Stimulated activated effector memory CD8-positive, alpha-beta T cell treated with anti-CD3 and anti-CD28 coated beads, Interleukin-12 subunit alpha, Interleukin-12 subunit beta, amount 100 ng/mL, for 72 hours (primary cell): ENCODE results near the gene ABLIM2.

ENCODE experiments used
- ATAC-seq: fragments of 150-1000 bp; cut with Tn5 transposase; 2 replicates; pipeline ENCODE4 v1.10.0; 2021
- DNase-seq, 2 donors: peaks; one replicate each; pipeline ENCODE4 v3.0.0; 2021 to 2022; ENCODE audit warnings: low spot score in 2 of 2
- H3K27ac Mint-ChIP-seq: one replicate; pipeline ENCODE4 v1.8.0; 2022; ENCODE audit warnings: mild to moderate bottlenecking, mixed read lengths
- H3K36me3 Mint-ChIP-seq: one replicate; pipeline ENCODE4 v1.8.0; 2022; ENCODE audit warnings: mild to moderate bottlenecking, mixed read lengths
- H3K4me1 Mint-ChIP-seq: one replicate; pipeline ENCODE4 v1.8.0; 2022; ENCODE audit warnings: mixed read lengths
- H3K4me3 Mint-ChIP-seq: one replicate; pipeline ENCODE4 v1.8.0; 2022; ENCODE audit warnings: mild to moderate bottlenecking, mixed read lengths
- H3K9me3 Mint-ChIP-seq: one replicate; pipeline ENCODE4 v1.8.0; 2022; ENCODE audit warnings: mixed read lengths

The ABLIM2 gene

GRCh38 chr4:8002525-8003309 lies 155.9 kb downstream of the ABLIM2 start:
- ATAC-seq: no peak
- no peak for DNase-seq
- H3K4me1 Mint-ChIP-seq: no peaks in the 10 kb centered on the region
- H3K9me3 Mint-ChIP-seq: no peaks in the 10 kb centered on the region
- H3K4me3 Mint-ChIP-seq: no peak overlapping the region
- H3K27ac Mint-ChIP-seq: no peak overlapping the region
- no peaks in the 10 kb centered on the region for H3K36me3 Mint-ChIP-seq

DNA sequence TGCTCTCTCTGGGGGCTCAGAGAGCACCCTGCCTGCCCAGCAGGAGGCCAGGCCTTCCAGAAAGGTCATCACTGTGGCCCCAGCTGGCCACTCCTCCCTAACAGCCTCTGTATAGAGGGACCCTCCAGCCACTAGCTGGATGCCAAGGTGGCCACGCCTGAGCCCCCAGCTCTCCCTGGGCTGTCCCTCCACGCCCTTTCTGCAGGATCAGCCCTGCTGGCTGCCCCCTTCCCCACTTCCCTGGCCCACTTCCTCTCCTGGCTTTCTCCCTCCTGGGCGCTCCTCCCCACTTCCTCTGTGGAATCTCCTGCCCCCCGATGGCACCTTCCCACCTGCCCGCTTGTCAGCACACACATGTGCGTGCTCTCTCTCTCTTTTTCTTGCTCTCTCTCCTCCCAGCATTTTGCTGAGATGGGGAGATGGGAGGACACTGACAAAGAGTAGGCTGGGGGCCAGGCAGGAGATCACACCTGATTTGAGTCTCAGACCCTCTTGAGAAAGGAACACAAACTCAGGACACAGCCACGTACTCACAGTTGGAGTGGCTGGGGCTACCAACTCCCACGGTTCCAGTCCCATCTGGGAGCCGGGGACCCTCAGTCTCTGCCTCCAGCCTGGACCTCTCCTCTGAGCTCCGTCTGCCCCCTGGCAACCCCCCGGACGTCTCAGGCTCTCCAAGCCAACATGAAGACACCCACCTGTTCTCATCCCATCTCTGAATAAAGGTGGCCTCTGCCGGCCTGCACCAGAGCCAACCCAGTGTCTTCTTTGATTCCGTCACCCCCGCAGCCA lies 156.9 kb downstream of the ABLIM2 start:
- Mint-ChIP-seq H3K9me3 (no peaks in the 10 kb centered on the region), H3K27ac (peak overlapping the region; percentile 7), H3K4me1 (no peaks in the 10 kb centered on the region), H3K36me3 (no peaks in the 10 kb centered on the region), H3K4me3 (no peak overlapping the region)
- DNase-seq (no peak), ATAC-seq (no peak)

DNA sequence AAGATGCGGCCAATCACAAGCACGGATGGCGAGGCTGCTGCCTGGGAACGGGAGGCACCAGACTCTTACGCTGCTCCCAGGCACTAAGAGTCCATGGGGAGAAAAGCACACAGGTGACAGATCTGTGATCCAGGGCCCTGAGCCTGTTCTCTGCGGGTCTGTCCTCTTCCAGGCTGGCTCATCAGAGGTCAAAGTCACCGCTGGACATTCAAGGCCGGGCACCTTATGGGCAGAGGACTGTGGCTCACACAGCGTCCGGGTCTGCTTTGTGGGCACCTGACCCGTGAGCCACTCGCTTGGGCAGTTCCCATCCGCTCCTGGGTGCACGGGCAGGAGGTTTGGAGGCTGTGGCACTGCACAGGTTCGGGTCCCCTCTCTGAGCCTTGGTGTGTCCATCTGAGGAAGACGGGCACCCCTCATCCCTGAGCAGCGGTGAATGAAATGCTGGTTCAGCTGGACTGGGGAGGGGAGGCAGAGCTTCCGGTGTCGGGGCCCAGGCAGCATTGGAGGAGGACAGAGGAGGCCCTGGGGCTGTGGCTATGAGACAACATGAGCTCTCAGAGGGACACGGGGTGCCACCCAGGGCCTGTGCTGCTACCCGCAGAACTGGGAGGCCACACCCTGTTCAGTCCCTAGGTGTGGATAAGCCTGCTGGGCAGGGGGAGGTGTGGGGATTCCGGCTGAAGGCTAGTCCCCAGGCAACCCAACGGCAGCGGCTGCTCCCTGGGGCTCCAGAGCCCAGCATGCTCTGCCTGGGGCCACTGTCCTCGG lies 157.7 kb downstream of the ABLIM2 start:
- Mint-ChIP-seq H3K9me3 (no peaks in the 10 kb centered on the region), H3K4me3 (no peak overlapping the region)

DNA sequence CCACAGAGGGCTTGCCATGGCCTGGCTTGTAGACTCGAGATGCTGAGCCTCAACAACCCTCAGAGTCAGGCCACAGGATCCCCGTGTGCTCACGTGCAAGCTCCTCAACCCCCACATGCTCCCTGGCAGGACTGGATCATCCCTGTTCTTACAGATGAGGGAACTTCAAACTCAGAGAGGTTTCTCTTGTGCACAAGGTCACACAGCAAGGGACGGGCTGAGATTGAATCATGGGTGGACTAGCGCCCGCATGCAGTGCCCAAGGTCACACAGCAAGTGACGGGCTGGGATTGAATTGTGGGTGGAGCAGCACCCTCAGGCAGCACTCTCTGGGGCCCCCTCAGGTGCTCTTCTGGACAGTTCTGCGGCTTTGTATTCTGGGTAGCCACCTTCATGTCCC lies 158.4 kb downstream of the ABLIM2 start:
- ATAC-seq (no peak), DNase-seq (no peak)
- Mint-ChIP-seq H3K36me3 (no peaks in the 10 kb centered on the region), H3K9me3 (no peaks in the 10 kb centered on the region), H3K27ac (no peak overlapping the region), H3K4me1 (no peaks in the 10 kb centered on the region), H3K4me3 (no peak overlapping the region)

More for the DNA sequence above, 157.7 kb downstream of the ABLIM2 start:
- Mint-ChIP-seq H3K4me1 (no peaks in the 10 kb centered on the region), H3K36me3 (no peaks in the 10 kb centered on the region), H3K27ac (no peak overlapping the region)
- no peak for DNase-seq
- no peak for ATAC-seq

DNA sequence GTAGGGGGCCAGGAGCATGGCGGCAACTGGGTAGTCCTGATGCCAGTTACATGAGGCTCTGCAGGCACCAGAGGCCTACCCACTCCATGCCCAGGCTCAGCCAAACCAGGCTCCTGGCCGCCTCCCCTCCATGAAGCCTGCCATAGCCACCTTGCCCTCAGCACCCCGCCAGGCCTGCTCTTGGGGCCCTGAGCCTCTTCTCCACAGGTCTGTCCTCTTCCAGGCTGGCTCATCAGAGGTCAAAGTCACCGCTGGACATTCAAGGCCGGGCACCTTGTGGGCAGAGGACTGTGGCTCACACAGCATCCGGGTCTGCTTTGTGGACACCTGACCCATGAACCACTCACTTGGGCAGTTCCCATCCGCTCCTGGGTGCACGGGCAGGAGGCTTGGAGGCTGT lies 158.9 kb downstream of the ABLIM2 start:
- no peaks in the 10 kb centered on the region for H3K36me3 Mint-ChIP-seq
- H3K27ac Mint-ChIP-seq: no peak overlapping the region
- no peaks in the 10 kb centered on the region for H3K9me3 Mint-ChIP-seq
- no peak for DNase-seq
- no peak for ATAC-seq
- no peaks in the 10 kb centered on the region for H3K4me1 Mint-ChIP-seq
- H3K4me3 Mint-ChIP-seq: no peak overlapping the region

GRCh38 chr4:7999279-7999678 lies 159.3 kb downstream of the ABLIM2 start:
- H3K36me3 Mint-ChIP-seq: no peaks in the 10 kb centered on the region
- no peaks in the 10 kb centered on the region for H3K4me1 Mint-ChIP-seq
- no peak overlapping the region for H3K27ac Mint-ChIP-seq
- no peak for DNase-seq
- ATAC-seq: no peak
- H3K4me3 Mint-ChIP-seq: no peak overlapping the region
- no peaks in the 10 kb centered on the region for H3K9me3 Mint-ChIP-seq

DNA sequence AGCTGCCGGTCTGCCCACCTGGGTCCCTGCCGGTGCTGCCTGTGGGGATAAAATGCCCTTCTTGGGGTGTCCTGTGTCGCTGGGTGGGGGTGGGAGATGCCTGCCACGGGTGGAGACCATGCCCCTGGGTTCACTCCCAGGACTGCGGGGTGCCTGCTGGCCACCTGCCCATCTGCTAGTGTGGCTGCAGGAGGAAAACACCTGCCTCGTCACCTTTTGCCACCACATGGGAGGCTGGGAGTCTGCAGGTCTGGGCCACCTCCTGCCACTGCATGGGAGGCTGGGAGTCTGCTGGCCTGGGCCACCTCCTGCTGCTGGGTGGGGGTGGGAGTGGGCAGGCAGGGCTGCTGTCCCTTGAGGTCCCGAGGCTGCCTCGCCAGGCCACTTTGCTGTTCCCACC lies 160.2 kb downstream of the ABLIM2 start:
- Mint-ChIP-seq H3K27ac (no peak overlapping the region), H3K36me3 (no peaks in the 10 kb centered on the region), H3K4me1 (no peaks in the 10 kb centered on the region), H3K4me3 (no peak overlapping the region), H3K9me3 (no peaks in the 10 kb centered on the region)
- ATAC-seq (no peak), DNase-seq (no peak)

DNA sequence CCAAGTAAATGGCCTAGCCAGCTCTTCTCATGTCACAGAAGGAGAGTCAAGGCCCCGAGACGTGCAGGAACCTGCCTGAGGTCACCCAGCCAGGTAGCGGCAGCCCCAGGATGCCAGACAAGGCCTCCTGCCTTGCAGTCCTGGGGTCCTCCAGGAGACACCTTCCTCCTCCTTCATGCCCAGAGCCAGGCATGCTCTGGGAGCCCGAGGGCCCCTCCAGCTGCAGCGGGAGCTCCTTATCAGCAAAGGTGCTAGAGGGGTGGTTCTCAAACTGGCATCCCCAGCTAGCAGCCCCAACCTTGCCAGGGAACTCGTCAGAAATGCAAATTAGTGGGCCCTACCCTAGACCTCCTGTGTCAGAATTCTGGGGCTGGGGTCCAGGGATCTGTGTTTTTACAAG lies 162.7 kb downstream of the ABLIM2 start:
- Mint-ChIP-seq H3K27ac (no peak overlapping the region), H3K9me3 (no peaks in the 10 kb centered on the region), H3K36me3 (no peaks in the 10 kb centered on the region), H3K4me1 (no peaks in the 10 kb centered on the region), H3K4me3 (no peak overlapping the region)
- DNase-seq: no peak
- ATAC-seq: no peak

GRCh38 chr4:7995135-7995534 lies 163.5 kb downstream of the ABLIM2 start:
- no peak for ATAC-seq
- DNase-seq: no peak
- no peaks in the 10 kb centered on the region for H3K4me1 Mint-ChIP-seq
- no peaks in the 10 kb centered on the region for H3K9me3 Mint-ChIP-seq
- no peaks in the 10 kb centered on the region for H3K36me3 Mint-ChIP-seq
- H3K4me3 Mint-ChIP-seq: no peak overlapping the region
- no peak overlapping the region for H3K27ac Mint-ChIP-seq

DNA sequence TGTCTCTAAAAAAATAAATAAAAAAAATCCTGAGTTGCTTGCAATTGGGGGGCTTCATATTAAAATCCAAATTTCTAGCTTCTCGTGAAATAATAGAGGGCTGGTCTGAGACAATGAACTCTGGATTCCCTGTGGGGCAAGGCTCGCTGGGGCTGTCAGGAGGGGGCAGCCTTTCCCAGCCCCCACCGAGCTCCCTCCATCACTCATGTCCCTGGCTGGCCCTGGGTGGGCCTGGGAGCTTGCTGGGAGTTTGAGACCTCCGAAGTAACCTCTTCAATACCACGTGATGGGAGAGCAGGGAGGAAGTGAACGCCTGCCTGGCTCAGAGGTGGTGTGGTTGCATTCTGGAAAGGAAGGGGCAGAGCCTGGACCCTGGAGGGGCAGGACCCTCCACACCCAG lies 164.9 kb downstream of the ABLIM2 start:
- ATAC-seq: no peak
- H3K4me1 Mint-ChIP-seq: no peaks in the 10 kb centered on the region
- no peaks in the 10 kb centered on the region for H3K36me3 Mint-ChIP-seq
- DNase-seq: no peak
- H3K9me3 Mint-ChIP-seq: no peaks in the 10 kb centered on the region
- no peak overlapping the region for H3K4me3 Mint-ChIP-seq
- no peak overlapping the region for H3K27ac Mint-ChIP-seq

- Mint-ChIP-seq H3K27ac (no peak overlapping the region), H3K36me3 (no peaks in the 10 kb centered on the region)
- peak; percentile 24 for ATAC-seq
Measured at GRCh38 chr4:7992846-7993245, 165.8 kb downstream of the ABLIM2 start.

DNA sequence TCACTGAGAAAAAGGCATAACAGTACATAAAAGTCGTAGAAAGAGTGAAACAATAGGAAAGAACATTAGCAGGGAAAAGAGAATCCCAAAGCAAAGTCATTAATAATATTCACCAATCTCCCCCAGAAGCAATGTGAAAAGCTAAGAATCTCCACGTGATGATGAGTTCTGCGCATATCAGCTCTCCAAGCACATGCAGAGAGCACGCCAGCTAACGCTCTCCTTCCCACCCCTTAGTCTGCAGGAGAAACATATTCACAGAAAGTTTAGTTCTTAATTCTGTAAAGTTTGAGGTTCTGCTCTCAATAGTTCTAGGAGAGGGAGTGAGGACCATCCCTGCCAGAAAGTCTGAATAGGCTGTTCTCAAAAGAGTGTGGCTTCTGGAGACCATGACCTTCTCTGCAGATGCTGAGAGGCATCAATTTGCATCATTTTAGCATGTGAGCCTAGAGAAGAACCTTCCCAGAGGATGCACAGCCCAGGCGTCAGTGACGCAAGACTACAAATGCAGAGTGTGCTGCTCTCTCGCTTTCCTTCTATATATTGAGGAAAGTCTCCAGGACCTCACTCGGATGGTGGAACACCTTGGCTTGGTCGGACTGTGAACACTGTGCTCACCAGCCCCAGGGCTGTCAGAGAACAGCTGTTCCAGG lies 167.7 kb downstream of the ABLIM2 start:
- DNase-seq (no peak), ATAC-seq (no peak)
- H3K9me3 Mint-ChIP-seq: no peaks in the 10 kb centered on the region
- no peak overlapping the region for H3K4me3 Mint-ChIP-seq
- H3K4me1 Mint-ChIP-seq: peaks cover 8% of the 10 kb centered on the region
- H3K27ac Mint-ChIP-seq: no peak overlapping the region
- no peaks in the 10 kb centered on the region for H3K36me3 Mint-ChIP-seq

More at GRCh38 chr4:7992846-7993245, 165.8 kb downstream of the ABLIM2 start:
- no peak for DNase-seq
- H3K9me3 Mint-ChIP-seq: no peaks in the 10 kb centered on the region
- H3K4me3 Mint-ChIP-seq: no peak overlapping the region
- H3K4me1 Mint-ChIP-seq: no peaks in the 10 kb centered on the region

GRCh38 chr4:7989654-7990053 lies 169.0 kb downstream of the ABLIM2 start:
- DNase-seq (no peak), ATAC-seq (peak; percentile 25)
- Mint-ChIP-seq H3K27ac (no peak overlapping the region), H3K4me1 (peaks cover 13% of the 10 kb centered on the region), H3K4me3 (no peak overlapping the region), H3K36me3 (no peaks in the 10 kb centered on the region), H3K9me3 (no peaks in the 10 kb centered on the region)

DNA sequence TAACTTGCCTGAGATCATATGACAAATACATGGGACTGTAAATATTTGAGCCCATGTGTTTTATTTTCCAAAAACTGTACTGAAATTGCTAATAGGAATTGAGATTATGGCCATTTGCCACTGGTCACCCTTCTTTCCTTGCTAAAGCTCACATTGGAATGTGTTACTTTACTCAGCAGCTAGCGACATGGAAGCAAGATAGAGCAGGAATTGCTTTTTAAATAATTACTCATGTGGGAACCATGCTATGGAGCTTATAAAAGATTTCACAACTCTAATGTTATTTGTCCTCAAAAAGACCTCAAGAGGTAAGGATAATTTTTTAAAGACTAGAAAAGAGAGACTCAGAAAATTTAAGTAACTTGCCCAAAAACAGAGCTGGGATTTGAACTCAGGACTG lies 170.2 kb downstream of the ABLIM2 start:
- H3K27ac Mint-ChIP-seq: no peak overlapping the region
- no peak overlapping the region for H3K4me3 Mint-ChIP-seq

More for the DNA sequence above, 170.2 kb downstream of the ABLIM2 start:
- H3K9me3 Mint-ChIP-seq: no peaks in the 10 kb centered on the region
- no peak for DNase-seq
- ATAC-seq: no peak
- H3K4me1 Mint-ChIP-seq: peaks cover 13% of the 10 kb centered on the region
- no peaks in the 10 kb centered on the region for H3K36me3 Mint-ChIP-seq
